GM12864 (cell line): Measurements from ENCODE around the gene COL6A3.

ENCODE experiments used
- DNase-seq: peaks from one replicate; pipeline ENCODE4 v3.0.0-alpha.2; 2011; ENCODE audit warnings: low read depth
- H3K4me3 ChIP-seq: 2 replicates; pipeline ENCODE4 v1.5.1; 2011; ENCODE audit warnings: mild to moderate bottlenecking, low read depth, low read length, control low read depth
- CTCF ChIP-seq: IDR thresholded peaks from 2 replicates; pipeline ENCODE4 v1.5.1; 2011; ENCODE audit warnings: low read depth, mild to moderate bottlenecking, moderate library complexity, low read length, control low read depth, inconsistent platforms; ENCODE audit errors: missing control alignments

The COL6A3 gene

GRCh38 chr2:237291138-237291792 lies 122.7 kb downstream of the COL6A3 start:
- no peak for DNase-seq
- TF ChIP-seq CTCF: no peak
- H3K4me3 ChIP-seq: no peak overlapping the region

GRCh38 chr2:237290261-237290660 lies 123.7 kb downstream of the COL6A3 start:
- no peak overlapping the region for H3K4me3 ChIP-seq
- no peak for TF ChIP-seq CTCF
- no peak for DNase-seq

- DNase-seq: no peak
- no peak for TF ChIP-seq CTCF
- H3K4me3 ChIP-seq: no peak overlapping the region
Observed at GRCh38 chr2:237289139-237289538, 124.8 kb downstream of the COL6A3 start.

GRCh38 chr2:237287872-237288271 lies 126.1 kb downstream of the COL6A3 start:
- no peak for DNase-seq
- H3K4me3 ChIP-seq: no peak overlapping the region
- no peak for TF ChIP-seq CTCF

- TF ChIP-seq CTCF: no peak
- DNase-seq: no peak
Observed at GRCh38 chr2:237283131-237283928, 130.6 kb downstream of the COL6A3 start.

GRCh38 chr2:237282568-237283128 lies 131.3 kb downstream of the COL6A3 start:
- TF ChIP-seq CTCF: no peak
- no peak overlapping the region for H3K4me3 ChIP-seq
- no peak for DNase-seq

More at GRCh38 chr2:237283131-237283928, 130.6 kb downstream of the COL6A3 start:
- no peak overlapping the region for H3K4me3 ChIP-seq
